ENCODE data around the gene CSPG4. TPM values are rescaled to one million over a fixed set of nuclear protein-coding genes. Genes with fewer than 3 reads are reported as not detected.

Gene CSPG4
- total and polyA plus RNA-seq, 9 of the 15 experiments (the other 6 are each of a cell fraction or from before 2014, with no cell fraction given), result under 0.01 to 0.07 (median 0.04) TPM; not detected in 5

DNA sequence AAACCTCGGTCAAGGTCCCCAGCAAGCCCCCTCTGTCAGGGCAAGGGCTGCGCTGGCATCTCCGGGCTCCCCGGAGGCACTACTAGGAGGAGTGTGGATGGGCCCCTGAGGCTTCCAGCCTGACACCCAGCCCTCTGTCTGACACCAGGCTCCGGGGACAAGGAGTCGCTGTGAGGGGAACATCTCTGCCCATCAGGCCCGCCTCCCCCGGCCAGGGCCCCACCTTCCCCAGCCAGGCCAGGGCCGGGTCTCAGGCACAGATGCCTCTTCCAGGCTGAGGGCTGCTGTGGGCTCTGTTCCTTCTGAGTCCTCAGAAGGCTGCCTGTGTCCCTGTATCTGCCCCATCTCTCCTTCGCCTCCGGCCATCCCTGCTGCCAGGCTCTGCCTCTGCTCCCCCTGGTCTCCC lies 15.8 kb downstream of the CSPG4 start:
- intact Hi-C loops (cut with micrococcal nuclease) (no loop called here), in situ Hi-C loops (cut with MboI) (no loop called here)
- Histone ChIP-seq H3K9me1 (ENCODE audit: control insufficient read depth, insufficient read depth, low read length) (no peaks in the 10 kb centered on the region), H3K27ac (ENCODE audit: extremely low read depth, low read depth, low read length) (no peak overlapping the region), H3K4me1 (replicated peaks in 1 of 2; ENCODE audit: control insufficient read depth in 2 of 2, insufficient read depth in 2 of 2, low read length in 2 of 2) (peaks cover 19 to 45% of the 10 kb centered on the region in 2 experiments), H3K4me2 (ENCODE audit: insufficient read depth, low read length) (no peak overlapping the region), H3K27me3 (ENCODE audit: control insufficient read depth in 2 of 2, insufficient read depth in 2 of 2, low read length in 2 of 2) (no peaks in the 10 kb centered on the region), H4K20me1 (replicated peaks; ENCODE audit: control insufficient read depth, insufficient read depth, low read length) (peaks cover 7% of the 10 kb centered on the region; the same call in 1 of the 2 replicates), H3K9ac (ENCODE audit: insufficient read depth in 1 of 2, low read depth in 2 of 2, low read length in 2 of 2) (peak overlapping the region in 1 of 2 experiments; percentile 51; a peak in 1 of 4 replicates), H3K36me3 (ENCODE audit: control insufficient read depth, insufficient read depth, low read length) (no peaks in the 10 kb centered on the region), H2AFZ (ENCODE audit: low read depth, low read length) (no peak overlapping the region), H3K9me3 (replicated peaks; ENCODE audit: control insufficient read depth, insufficient read depth, low read depth, low read length) (no peaks in the 10 kb centered on the region), H3K4me3 (no peak overlapping the region), H3K79me2 (ENCODE audit: control insufficient read depth, insufficient read depth, low read length) (no peaks in the 10 kb centered on the region)
- ATAC-seq (no peak), FAIRE-seq (no peak), DNase-seq (ENCODE audit: extremely low read depth in 1 of 4, low spot score in 3 of 4) (no peak)
- WGBS (ENCODE audit: insufficient coverage, low coverage, missing lambda C conversion rate), result 37% methylated on average over 7 of the region's 11 CpGs
- no TSS peak for BruUV-seq (replicated peaks)
- POLR2A ChIA-PET, result interaction anchor here (0.6 kb wide), 1 partner anchor 177 kb away, joined by 3 read pairs; no protein-coding TSS in a partner anchor
- CTCF ChIA-PET (ENCODE audit: low intra/inter-chr PET ratio), result no interaction called here
- TF ChIP-seq ZNF24 (IDR thresholded peaks at IDR 0.05) (no peak), SRSF1 (IDR thresholded peaks at IDR 0.05; ENCODE audit: low read depth, low read length) (no peak)

DNA sequence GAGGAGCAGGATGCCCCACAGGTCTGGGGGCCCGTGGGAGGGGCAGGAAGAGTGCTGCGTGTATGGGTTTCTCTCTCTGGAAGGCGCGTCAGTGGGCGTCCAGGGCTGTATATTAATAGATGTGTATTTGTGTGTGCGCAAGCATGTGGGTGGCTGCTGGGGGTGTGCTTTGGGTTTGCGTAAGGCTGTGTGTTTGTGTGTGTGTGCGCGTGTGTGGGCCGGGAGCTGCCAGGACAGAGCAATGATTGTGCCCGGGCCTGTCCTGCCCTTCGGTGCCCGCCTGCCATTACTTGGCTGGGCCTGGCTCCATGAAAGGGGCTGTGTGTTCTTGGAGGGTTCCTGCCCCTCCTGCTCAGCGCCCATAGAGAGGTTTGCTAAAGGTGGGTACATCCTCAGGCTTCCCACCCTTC lies 16.3 kb downstream of the CSPG4 start:
- no peak overlapping the region for H2AFZ ChIP-seq (ENCODE audit: low read depth, low read length)
- no peaks in the 10 kb centered on the region for H3K9me3 ChIP-seq (replicated peaks; ENCODE audit: control insufficient read depth, insufficient read depth, low read depth, low read length)
- no peak for DNase-seq (ENCODE audit: extremely low read depth in 1 of 4, low spot score in 3 of 4)
- intact Hi-C loops (cut with micrococcal nuclease) (no loop called here), in situ Hi-C loops (cut with MboI) (no loop called here)
- H3K9ac ChIP-seq (ENCODE audit: insufficient read depth in 1 of 2, low read depth in 2 of 2, low read length in 2 of 2), result no peak overlapping the region
- POLR2A ChIA-PET, result no interaction called here
- no peak overlapping the region for H3K4me2 ChIP-seq (ENCODE audit: insufficient read depth, low read length)
- 59% methylated on average over 12 of the region's 14 CpGs for WGBS (ENCODE audit: insufficient coverage, low coverage, missing lambda C conversion rate)
- H3K4me1 ChIP-seq (replicated peaks in 1 of 2; ENCODE audit: control insufficient read depth in 2 of 2, insufficient read depth in 2 of 2, low read length in 2 of 2), result peaks cover 19 to 45% of the 10 kb centered on the region in 2 experiments
- H3K27ac ChIP-seq (ENCODE audit: extremely low read depth, low read depth, low read length), result no peak overlapping the region
- no peak for ATAC-seq
- H3K9me1 ChIP-seq (ENCODE audit: control insufficient read depth, insufficient read depth, low read length), result no peaks in the 10 kb centered on the region
- BruUV-seq (replicated peaks), result no TSS peak
- peaks cover 7% of the 10 kb centered on the region; the same call in 1 of the 2 replicates for H4K20me1 ChIP-seq (replicated peaks; ENCODE audit: control insufficient read depth, insufficient read depth, low read length)
- no peaks in the 10 kb centered on the region for H3K27me3 ChIP-seq (ENCODE audit: control insufficient read depth in 2 of 2, insufficient read depth in 2 of 2, low read length in 2 of 2)
- FAIRE-seq, result no peak
- no peak overlapping the region for H3K4me3 ChIP-seq
- no peak for TF ChIP-seq ZNF586 (CRISPR knock-in tag; conservative IDR thresholded peaks at IDR 0.05)
- TF ChIP-seq, protein P1, sequence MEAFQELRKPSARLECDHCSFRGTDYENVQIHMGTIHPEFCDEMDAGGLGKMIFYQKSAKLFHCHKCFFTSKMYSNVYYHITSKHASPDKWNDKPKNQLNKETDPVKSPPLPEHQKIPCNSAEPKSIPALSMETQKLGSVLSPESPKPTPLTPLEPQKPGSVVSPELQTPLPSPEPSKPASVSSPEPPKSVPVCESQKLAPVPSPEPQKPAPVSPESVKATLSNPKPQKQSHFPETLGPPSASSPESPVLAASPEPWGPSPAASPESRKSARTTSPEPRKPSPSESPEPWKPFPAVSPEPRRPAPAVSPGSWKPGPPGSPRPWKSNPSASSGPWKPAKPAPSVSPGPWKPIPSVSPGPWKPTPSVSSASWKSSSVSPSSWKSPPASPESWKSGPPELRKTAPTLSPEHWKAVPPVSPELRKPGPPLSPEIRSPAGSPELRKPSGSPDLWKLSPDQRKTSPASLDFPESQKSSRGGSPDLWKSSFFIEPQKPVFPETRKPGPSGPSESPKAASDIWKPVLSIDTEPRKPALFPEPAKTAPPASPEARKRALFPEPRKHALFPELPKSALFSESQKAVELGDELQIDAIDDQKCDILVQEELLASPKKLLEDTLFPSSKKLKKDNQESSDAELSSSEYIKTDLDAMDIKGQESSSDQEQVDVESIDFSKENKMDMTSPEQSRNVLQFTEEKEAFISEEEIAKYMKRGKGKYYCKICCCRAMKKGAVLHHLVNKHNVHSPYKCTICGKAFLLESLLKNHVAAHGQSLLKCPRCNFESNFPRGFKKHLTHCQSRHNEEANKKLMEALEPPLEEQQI (IDR thresholded peaks at IDR 0.05), result no peak
- no peak for TF ChIP-seq NCOA6 (IDR thresholded peaks at IDR 0.05)
- no peak for TF ChIP-seq NELFE (IDR thresholded peaks at IDR 0.05; ENCODE audit: insufficient read depth, insufficient read length)
- no peak for TF ChIP-seq SOX6 (IDR thresholded peaks at IDR 0.05)
- no peak for TF ChIP-seq NONO (IDR thresholded peaks at IDR 0.05; ENCODE audit: low read depth in 2 of 2, low read length in 1 of 2)
- TF ChIP-seq PTBP1 (IDR thresholded peaks at IDR 0.05; ENCODE audit: low read depth, low read length), result no peak
- CTCF ChIA-PET (ENCODE audit: low intra/inter-chr PET ratio), result no interaction called here
- no peaks in the 10 kb centered on the region for H3K79me2 ChIP-seq (ENCODE audit: control insufficient read depth, insufficient read depth, low read length)
- no peaks in the 10 kb centered on the region for H3K36me3 ChIP-seq (ENCODE audit: control insufficient read depth, insufficient read depth, low read length)
